SJSA1 (cell line): ENCODE data around the gene LHPP. TPM values are rescaled to one million over a fixed set of nuclear protein-coding genes. Genes with fewer than 3 reads are reported as not detected.

Experiments used
- total RNA-seq: library from RNA; depleted of rRNA; stranded (reverse); fragments of >200 nt; shearing (Covaris generic); gene quantifications from 2 replicates; pipeline ENCODE4 v1.2.3, GENCODE V29; 2014; rRNA removed

The LHPP gene
- total RNA-seq, 1 experiment from 2014 or later: 8.8 TPM

Other genes starting within 250 kb of the LHPP start
- gene OAT, start 42.9 kb upstream of the LHPP start, total RNA-seq: 112 and 119 TPM in 2 replicates
- not detected in 2 replicates for gene NKX1-2, start 11.8 kb upstream of the LHPP start, total RNA-seq